H1 (cell line): ENCODE results near the gene POPDC2. TPM values are rescaled to one million over a fixed set of nuclear protein-coding genes. Genes with fewer than 3 reads are reported as not detected.

ENCODE experiments used
- CTCF ChIA-PET: fragments of 300-600 bp; sonication (Branson Sonifier 250); formaldehyde crosslinking; loops from one replicate; lab custom pipeline; 2021; ENCODE audit not compliant: partially characterized antibody; lab: Charles Lee
- POLR2A ChIA-PET: fragments of 300-600 bp; sonication (Branson Sonifier 250); formaldehyde crosslinking; loops from one replicate; lab custom pipeline; 2021; ENCODE audit warnings: inconsistent platforms; ENCODE audit not compliant: partially characterized antibody; lab: Charles Lee
- DNase-seq, 2 experiments: peaks; one replicate each; pipeline versions ENCODE4 v3.0.0 to v3.0.0-alpha.2; 2010 to 2022; ENCODE audit warnings: low spot score in 2 of 2, low read depth in 1 of 2, mixed read lengths in 1 of 2
- FAIRE-seq: peaks from 2 replicates; lab custom pipeline; 2011; peaks lifted over from hg19 to GRCh38; lab: Jason Lieb, UNC
- H2AFZ ChIP-seq: 2 replicates; pipeline ENCODE4 v1.8.1; 2012; ENCODE audit warnings: low read length, inconsistent platforms
- H2AK5ac ChIP-seq: 2 replicates; pipeline ENCODE4 v1.6.1; 2013; ENCODE audit warnings: low read depth, low read length
- H2BK120ac ChIP-seq: replicated peaks from 2 replicates; pipeline ENCODE3; 2013; ENCODE audit warnings: low read depth, low read length, inconsistent platforms
- H2BK12ac ChIP-seq: 2 replicates; pipeline ENCODE4 v1.6.1; 2013; ENCODE audit warnings: low read depth, low read length
- H2BK15ac ChIP-seq: 2 replicates; pipeline ENCODE4 v1.6.1; 2013; ENCODE audit warnings: low read length
- H2BK20ac ChIP-seq: 2 replicates; pipeline ENCODE4 v1.6.1; 2013; ENCODE audit warnings: low read length
- H2BK5ac ChIP-seq: 2 replicates; pipeline ENCODE4 v1.6.1; 2013; ENCODE audit warnings: low read depth, low read length
- H3K14ac ChIP-seq: 2 replicates; pipeline ENCODE4 v1.6.1; 2013; ENCODE audit warnings: inconsistent platforms; ENCODE audit not compliant: insufficient read length
- H3K18ac ChIP-seq: 2 replicates; pipeline ENCODE4 v1.6.1; 2013; ENCODE audit warnings: low read length; ENCODE audit errors: extremely low read depth
- H3K23ac ChIP-seq: 2 replicates; pipeline ENCODE4 v1.6.1; 2013; ENCODE audit warnings: inconsistent platforms; ENCODE audit not compliant: insufficient read length
- H3K23me2 ChIP-seq: 2 replicates; pipeline ENCODE4 v1.6.1; 2013; ENCODE audit warnings: low read depth, low read length
- H3K27ac ChIP-seq: 2 replicates; pipeline ENCODE4 v1.6.1; 2011; ENCODE audit warnings: low read depth, low read length, inconsistent platforms
- H3K27me3 ChIP-seq, 4 experiments: replicated peaks in 1 of 4; 1 replicate in 1 of 4; 2 replicates in 3 of 4; pipeline versions ENCODE4 v1.6.1 to v1.8.1; 2011 to 2013; ENCODE audit warnings: low read length in 3 of 4, mild to moderate bottlenecking in 3 of 4, inconsistent platforms in 2 of 4, mixed read lengths in 2 of 4, moderate library complexity in 1 of 4; ENCODE audit not compliant: control insufficient read depth in 3 of 4, insufficient read depth in 3 of 4; ENCODE audit errors: extremely low read depth in 1 of 4
- H3K36me3 ChIP-seq, 4 experiments: 2 replicates each; pipeline versions ENCODE4 v1.6.1 to v1.8.1; 2011 to 2013; ENCODE audit warnings: mild to moderate bottlenecking in 4 of 4, low read length in 3 of 4, moderate library complexity in 2 of 4, control low read depth in 1 of 4, inconsistent platforms in 1 of 4; ENCODE audit not compliant: insufficient read depth in 4 of 4, control insufficient read depth in 2 of 4
- H3K4ac ChIP-seq: replicated peaks from 2 replicates; pipeline ENCODE3; 2013; ENCODE audit warnings: low read length, low read depth, mixed read lengths, inconsistent platforms; ENCODE audit not compliant: insufficient read length
- H3K4me1 ChIP-seq, 4 experiments: replicated peaks in 1 of 4; 1 replicate in 1 of 4; 2 replicates in 3 of 4; pipeline versions ENCODE4 v1.6.1 to v1.8.1; 2011 to 2013; ENCODE audit warnings: low read length in 3 of 4, inconsistent platforms in 2 of 4, mixed read lengths in 1 of 4; ENCODE audit not compliant: insufficient read depth in 4 of 4, control insufficient read depth in 3 of 4
- H3K4me2 ChIP-seq, 2 experiments: 2 replicates each; pipeline versions ENCODE4 v1.6.1 to v1.8.1; 2011 to 2013; ENCODE audit warnings: low read depth in 2 of 2, low read length in 2 of 2, control low read depth in 1 of 2, inconsistent platforms in 1 of 2, mild to moderate bottlenecking in 1 of 2; ENCODE audit not compliant: insufficient read depth in 1 of 2
- H3K4me3 ChIP-seq, 4 experiments: fragments of 200-600, 300-600 bp in 1 of 4; sonication (generic), shearing (Covaris generic), sonication (Bioruptor Twin) in 1 of 4; 2 replicates each; pipeline versions ENCODE4 v1.5.1 to v1.8.1; 2011 to 2016; ENCODE audit warnings: low read length in 4 of 4, low read depth in 3 of 4, control low read depth in 2 of 4, inconsistent platforms in 2 of 4, mild to moderate bottlenecking in 2 of 4, mixed read lengths in 1 of 4, moderate library complexity in 1 of 4; ENCODE audit not compliant: insufficient read depth in 2 of 4; ENCODE audit errors: extremely low read depth in 1 of 4
- H3K56ac ChIP-seq: replicated peaks from 2 replicates; pipeline ENCODE3; 2013; ENCODE audit warnings: low read depth, mild to moderate bottlenecking, mixed read lengths, low read length, inconsistent platforms; ENCODE audit not compliant: insufficient read length
- H3K79me1 ChIP-seq: 2 replicates; pipeline ENCODE4 v1.6.1; 2013; ENCODE audit warnings: low read depth, low read length, control low read depth
- H3K79me2 ChIP-seq, 2 experiments: 2 replicates each; pipeline versions ENCODE4 v1.6.1 to v1.8.1; 2012 to 2013; ENCODE audit warnings: low read length in 2 of 2, mild to moderate bottlenecking in 2 of 2, inconsistent platforms in 1 of 2; ENCODE audit not compliant: insufficient read depth in 2 of 2, control insufficient read depth in 1 of 2
- H3K9ac ChIP-seq, 4 experiments: replicated peaks in 1 of 4; 1 replicate in 1 of 4; 2 replicates in 3 of 4; pipeline versions ENCODE4 v1.6.1 to v1.8.1; 2011 to 2013; ENCODE audit warnings: low read depth in 3 of 4, low read length in 3 of 4, control low read depth in 2 of 4, mild to moderate bottlenecking in 2 of 4, moderate library complexity in 2 of 4, inconsistent platforms in 1 of 4; ENCODE audit errors: extremely low read depth in 1 of 4
- H3K9me3 ChIP-seq, 2 experiments: 2 replicates each; pipeline versions ENCODE4 v1.6.1 to v1.8.1; 2012 to 2013; ENCODE audit warnings: mild to moderate bottlenecking in 2 of 2, moderate library complexity in 2 of 2, control low read depth in 1 of 2, inconsistent platforms in 1 of 2, low read depth in 1 of 2, low read length in 1 of 2, mixed read lengths in 1 of 2; ENCODE audit not compliant: insufficient read depth in 2 of 2
- H4K20me1 ChIP-seq, 2 experiments: replicated peaks in 1 of 2; 2 replicates each; pipeline versions ENCODE3 to v1.8.1; 2011 to 2013; ENCODE audit warnings: inconsistent platforms in 2 of 2, low read length in 2 of 2, mild to moderate bottlenecking in 1 of 2; ENCODE audit not compliant: insufficient read depth in 2 of 2, control insufficient read depth in 1 of 2
- H4K5ac ChIP-seq: 2 replicates; pipeline ENCODE4 v1.6.1; 2013; ENCODE audit warnings: low read length, low read depth, mixed read lengths, inconsistent platforms; ENCODE audit not compliant: insufficient read length
- H4K8ac ChIP-seq: 2 replicates; pipeline ENCODE4 v1.8.0; 2013; ENCODE audit warnings: mild to moderate bottlenecking, moderate library complexity, low read length, inconsistent platforms; ENCODE audit not compliant: insufficient read depth; ENCODE audit errors: extremely low read depth
- H4K91ac ChIP-seq: replicated peaks from 2 replicates; pipeline ENCODE3; 2013; ENCODE audit warnings: low read length, mixed read lengths, inconsistent platforms; ENCODE audit not compliant: insufficient read length
- BACH1 ChIP-seq: IDR thresholded peaks from 2 replicates; pipeline ENCODE4 v1.6.1; 2012; ENCODE audit warnings: low read length, improper control_type of control experiment
- CBX8 ChIP-seq: fragments of 300-800, 300-1000 bp; sonication (generic); IDR thresholded peaks from 2 replicates; pipeline ENCODE4 v1.7.1; 2016; ENCODE audit warnings: low read depth, low read length, borderline replicate concordance
- FOSL1 ChIP-seq: IDR thresholded peaks from 2 replicates; pipeline ENCODE4 v1.6.1; 2011; ENCODE audit warnings: mild to moderate bottlenecking, low read depth, low read length, moderate library complexity; ENCODE audit not compliant: insufficient read depth
- KDM4A ChIP-seq: IDR thresholded peaks from one replicate; pipeline ENCODE4 v1.7.1; 2012; ENCODE audit warnings: low read depth, mild to moderate bottlenecking, moderate library complexity, low read length, inconsistent platforms; ENCODE audit not compliant: severe bottlenecking
- NANOG ChIP-seq: IDR thresholded peaks from 2 replicates; pipeline ENCODE4 v1.6.1; 2011; ENCODE audit warnings: low read length, low read depth, mild to moderate bottlenecking, inconsistent platforms; ENCODE audit not compliant: insufficient read depth, poor library complexity, severe bottlenecking
- NRF1 ChIP-seq: IDR thresholded peaks from 2 replicates; pipeline ENCODE4 v1.6.1; 2011; ENCODE audit warnings: mild to moderate bottlenecking, low read depth, low read length, improper control_type of control experiment
- POLR2AphosphoS5 ChIP-seq: IDR thresholded peaks from 2 replicates; pipeline ENCODE4 v1.6.1; 2011; ENCODE audit warnings: low read depth, low read length
- RFX5 ChIP-seq: IDR thresholded peaks from 2 replicates; pipeline ENCODE4 v1.6.1; 2011; ENCODE audit warnings: low read depth, low read length, improper control_type of control experiment, borderline replicate concordance
- RNF2 ChIP-seq: fragments of 200-900, 300-1000 bp; sonication (generic); IDR thresholded peaks from 2 replicates; pipeline ENCODE4 v1.7.1; 2016; ENCODE audit warnings: borderline replicate concordance, low read depth, mild to moderate bottlenecking, antibody characterized with exemption, low read length; ENCODE audit not compliant: poor library complexity, severe bottlenecking; ENCODE audit errors: missing control alignments
- SIN3A ChIP-seq, 2 experiments: IDR thresholded peaks in 1 of 2; conservative IDR thresholded peaks in 1 of 2; 2 replicates each; pipeline ENCODE4 v1.6.1; 2011 to 2012; ENCODE audit warnings: low read length in 2 of 2, improper control_type of control experiment in 1 of 2, low read depth in 1 of 2, mild to moderate bottlenecking in 1 of 2
- SP2 ChIP-seq: IDR thresholded peaks from 2 replicates; pipeline ENCODE4 v1.6.1; 2012; ENCODE audit warnings: mild to moderate bottlenecking, low read length, inconsistent platforms
- TCF12 ChIP-seq: IDR thresholded peaks from 2 replicates; pipeline ENCODE4 v1.6.1; 2011; ENCODE audit warnings: low read depth, mild to moderate bottlenecking, low read length
- YY1 ChIP-seq: IDR thresholded peaks from 2 replicates; pipeline ENCODE4 v1.6.1; 2011; ENCODE audit warnings: low read depth, mild to moderate bottlenecking, low read length
- WGBS, 2 experiments: shearing (Covaris generic) in 1 of 2; methylation state at CpG; one replicate each; pipeline versions ENCODE4 v1.1.6 to v1.1.7; 2013 to 2015; ENCODE audit warnings: low lambda C conversion rate in 2 of 2, mixed read lengths in 2 of 2, inconsistent platforms in 1 of 2, low coverage in 1 of 2, missing lambda C conversion rate in 1 of 2; ENCODE audit not compliant: insufficient replicate concordance in 2 of 2, insufficient coverage in 1 of 2, insufficient read length in 1 of 2; ENCODE audit errors: extremely low coverage in 1 of 2, missing lambda C conversion rate in 1 of 2; 5-methylcytosine and 5-hydroxymethylcytosine counted together
- polyA plus RNA-seq, 7 experiments: library from polyadenylated mRNA; depleted of rRNA in 3 of 7; stranded (reverse) in 5 of 7; unstranded in 2 of 7; fragments of >200 nt in 5 of 7; fragments of 200-250 nt in 2 of 7; gene quantifications; 1 replicate in 5 of 7; 2 replicates in 1 of 7; 4 replicates in 1 of 7; pipeline versions ENCODE4 v1.2.1 to v1.2.3, GENCODE V29; 2011 to 2013; ENCODE audit warnings: missing spikeins in 2 of 7, mixed read lengths in 2 of 7
- total RNA-seq: library from RNA; stranded (reverse); fragmentation: NEBNext Ultra II Directional; extraction: Animal tissue kit (Norgen Biotek cat#: 25700); gene quantifications from 2 replicates; pipeline ENCODE4 v1.2.1, GENCODE V29; 2021
- TF ChIP-seq, protein P1 (sequence below): IDR thresholded peaks from 2 replicates; pipeline ENCODE4 v1.6.1; 2011; ENCODE audit warnings: low read depth, mild to moderate bottlenecking, low read length; ENCODE audit not compliant: insufficient read depth

The POPDC2 gene
- total and polyA plus RNA-seq, 2 of the 8 experiments (the other 6 are each of a cell fraction or from before 2014, with no cell fraction given): 0.65 to 1.1 TPM

DNA sequence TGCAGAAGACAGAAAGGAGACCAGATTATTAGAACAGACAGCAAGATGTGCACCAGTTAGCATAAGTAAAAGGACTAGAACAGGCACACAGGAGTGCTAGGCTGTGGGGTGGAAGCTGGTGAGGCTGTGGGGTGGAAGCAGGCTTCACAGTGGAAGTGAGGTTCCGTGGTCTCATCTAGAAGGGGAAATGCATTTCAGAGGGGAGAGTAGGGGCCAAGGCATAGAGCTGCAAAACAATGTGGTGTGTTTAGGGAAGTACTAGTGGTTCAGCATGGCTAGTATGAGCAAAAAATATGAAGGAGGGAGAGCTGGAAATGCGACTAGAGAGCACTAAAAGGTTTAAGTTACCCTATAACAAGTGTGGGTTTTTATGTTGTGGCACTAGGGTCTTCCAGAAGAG, 6.5 kb downstream of the POPDC2 start:
- no peak overlapping the region for H3K18ac ChIP-seq
- H2BK120ac ChIP-seq: no peak overlapping the region
- POLR2A ChIA-PET: interaction anchor here (1.1 kb wide), 1 partner anchor 69 kb away, joined by 3 read pairs; no protein-coding TSS in a partner anchor
- WGBS, 2 experiments: 38% methylated on average over 2 of the region's 2 CpGs; no CpG with 5 or more reads in 1 of the 2 experiments
- no peak for DNase-seq
- H2AFZ ChIP-seq: no peak overlapping the region
- H3K36me3 ChIP-seq: no peaks in the 10 kb centered on the region; a peak in 1 of 8 replicates
- no peaks in the 10 kb centered on the region for H3K9me3 ChIP-seq
- H2BK5ac ChIP-seq: no peak overlapping the region
- no peak overlapping the region for H2BK20ac ChIP-seq
- H3K4ac ChIP-seq: no peak overlapping the region
- H3K79me2 ChIP-seq: no peaks in the 10 kb centered on the region
- H2BK12ac ChIP-seq: no peak overlapping the region
- no peak overlapping the region for H2AK5ac ChIP-seq
- H3K27me3 ChIP-seq: no peaks in the 10 kb centered on the region
- no peaks in the 10 kb centered on the region for H4K20me1 ChIP-seq
- no peak overlapping the region for H3K23ac ChIP-seq
- no peak overlapping the region for H2BK15ac ChIP-seq
- CTCF ChIA-PET: interaction anchor here (1.8 kb wide), 1 partner anchor 36 kb away, joined by 6 read pairs; no protein-coding TSS in a partner anchor
- H3K14ac ChIP-seq: no peak overlapping the region
- H4K5ac ChIP-seq: no peak overlapping the region
- no peak overlapping the region for H3K4me3 ChIP-seq
- H4K8ac ChIP-seq: no peak overlapping the region
- H3K27ac ChIP-seq: no peak overlapping the region
- H3K79me1 ChIP-seq: no peaks in the 10 kb centered on the region
- no peak overlapping the region for H4K91ac ChIP-seq
- H3K9ac ChIP-seq: no peak overlapping the region
- no peaks in the 10 kb centered on the region for H3K4me1 ChIP-seq
- FAIRE-seq: no peak
- no peaks in the 10 kb centered on the region for H3K23me2 ChIP-seq
- H3K56ac ChIP-seq: no peak overlapping the region
- H3K4me2 ChIP-seq: no peak overlapping the region
- TF ChIP-seq CBX8 (no peak), YY1 (no peak), BACH1 (no peak), RFX5 (no peak), TCF12 (no peak), KDM4A (no peak), FOSL1 (no peak), SIN3A (conservative IDR thresholded peaks at IDR 0.05 in 1 of 2, IDR thresholded peaks at IDR 0.05 in 1 of 2; ENCODE audit: low read depth in 1 of 2, low read length in 2 of 2) (no peak), NRF1 (no peak), SP2 (no peak), POLR2AphosphoS5 (no peak), RNF2 (no peak), NANOG (no peak)
- TF ChIP-seq, protein P1, sequence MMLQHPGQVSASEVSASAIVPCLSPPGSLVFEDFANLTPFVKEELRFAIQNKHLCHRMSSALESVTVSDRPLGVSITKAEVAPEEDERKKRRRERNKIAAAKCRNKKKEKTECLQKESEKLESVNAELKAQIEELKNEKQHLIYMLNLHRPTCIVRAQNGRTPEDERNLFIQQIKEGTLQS: no peak
